Measurements from ENCODE around the gene ISL1.

GRCh38 chr5:51395245-51395644 lies 12.0 kb downstream of the ISL1 start:
- TF ChIP-seq CTCF (IDR thresholded peaks at IDR 0.05 in 8 of 11, conservative IDR thresholded peaks at IDR 0.05 in 3 of 11) (no peak), POLR2AphosphoS5 (IDR thresholded peaks at IDR 0.05) (no peak)

Measured in spleen (tissue), 7 donors.